ENCODE results near the gene MARCHF10.

DNA sequence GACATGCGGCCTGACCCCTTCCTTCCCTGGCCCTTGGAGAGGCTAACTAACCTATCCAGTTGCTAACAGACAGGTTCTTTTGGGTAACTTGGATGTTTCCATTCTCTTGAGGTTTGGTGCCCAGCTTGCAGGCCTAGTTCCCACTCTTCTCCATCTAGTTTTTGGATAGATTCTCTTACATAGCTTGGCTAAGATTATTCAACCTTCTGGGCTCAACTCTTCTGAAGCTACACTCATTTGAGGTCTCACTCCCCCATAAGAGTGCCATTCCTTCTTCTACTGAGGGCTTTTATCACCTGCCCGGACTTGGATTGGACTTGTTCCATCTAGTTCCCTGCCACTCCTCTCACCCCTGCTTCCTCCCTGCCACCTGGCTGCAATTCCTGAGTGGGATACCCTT is 44.1 kb upstream of the MARCHF10 start:
- TF ChIP-seq, protein P1, sequence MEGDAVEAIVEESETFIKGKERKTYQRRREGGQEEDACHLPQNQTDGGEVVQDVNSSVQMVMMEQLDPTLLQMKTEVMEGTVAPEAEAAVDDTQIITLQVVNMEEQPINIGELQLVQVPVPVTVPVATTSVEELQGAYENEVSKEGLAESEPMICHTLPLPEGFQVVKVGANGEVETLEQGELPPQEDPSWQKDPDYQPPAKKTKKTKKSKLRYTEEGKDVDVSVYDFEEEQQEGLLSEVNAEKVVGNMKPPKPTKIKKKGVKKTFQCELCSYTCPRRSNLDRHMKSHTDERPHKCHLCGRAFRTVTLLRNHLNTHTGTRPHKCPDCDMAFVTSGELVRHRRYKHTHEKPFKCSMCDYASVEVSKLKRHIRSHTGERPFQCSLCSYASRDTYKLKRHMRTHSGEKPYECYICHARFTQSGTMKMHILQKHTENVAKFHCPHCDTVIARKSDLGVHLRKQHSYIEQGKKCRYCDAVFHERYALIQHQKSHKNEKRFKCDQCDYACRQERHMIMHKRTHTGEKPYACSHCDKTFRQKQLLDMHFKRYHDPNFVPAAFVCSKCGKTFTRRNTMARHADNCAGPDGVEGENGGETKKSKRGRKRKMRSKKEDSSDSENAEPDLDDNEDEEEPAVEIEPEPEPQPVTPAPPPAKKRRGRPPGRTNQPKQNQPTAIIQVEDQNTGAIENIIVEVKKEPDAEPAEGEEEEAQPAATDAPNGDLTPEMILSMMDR (conservative IDR thresholded peaks at IDR 0.05; ENCODE audit: low read length): no peak
- no peak for TF ChIP-seq EZH2phosphoT487 (IDR thresholded peaks at IDR 0.05; ENCODE audit: borderline replicate concordance, low read depth, low read length)
